Stimulated activated CD4-positive, alpha-beta T cell treated with anti-CD3 and anti-CD28 coated beads, TNF-alpha, amount 100 ng/mL, for 4 hours (primary cell): ENCODE results near the gene SLAMF7.
"Not testable (repeated sequence)": the region's sequence is repeated elsewhere in the genome, so short reads cannot be mapped to it uniquely, and the experiment has no call there.

Experiments
- DNase-seq, 3 experiments: peaks; one replicate each; pipeline ENCODE4 v3.0.0-alpha.2; 2020; ENCODE audit warnings: low read depth in 3 of 3

Gene SLAMF7

DNA sequence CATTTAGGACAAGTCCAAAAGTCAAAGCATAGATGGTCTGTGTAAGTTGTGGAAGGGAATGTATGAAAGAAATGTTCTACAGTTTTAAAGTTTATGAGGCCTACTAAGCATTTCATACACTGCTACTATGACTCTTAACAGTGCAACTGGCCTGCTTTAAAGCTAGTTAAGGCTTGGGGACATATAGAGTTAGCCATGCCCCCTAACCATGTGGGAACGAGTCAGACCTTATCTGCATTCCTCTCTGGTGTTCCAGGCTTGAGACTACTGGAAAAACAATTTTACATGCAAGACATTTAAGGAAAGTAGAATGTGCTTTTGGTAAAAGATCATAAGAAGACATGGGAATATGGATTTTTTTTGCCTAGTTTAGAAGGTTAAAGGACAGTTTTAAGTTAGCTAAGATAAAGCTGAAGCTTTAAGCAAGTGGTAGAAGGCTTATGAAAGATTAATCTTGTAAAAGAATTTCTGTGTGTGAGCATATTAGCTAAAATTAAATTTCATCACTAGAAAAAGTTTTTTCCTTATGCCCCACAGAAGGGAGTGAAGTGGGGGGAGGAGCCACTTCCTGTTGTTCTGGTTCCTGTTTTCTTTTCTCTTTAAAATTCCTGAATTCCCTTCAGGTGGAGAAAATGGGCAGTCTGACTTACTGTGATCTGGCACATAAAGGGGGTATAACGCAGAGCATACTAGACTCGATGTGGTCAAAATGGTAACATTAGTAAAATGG, 18.5 kb upstream of the SLAMF7 start:
- DNase-seq: no peak

DNA sequence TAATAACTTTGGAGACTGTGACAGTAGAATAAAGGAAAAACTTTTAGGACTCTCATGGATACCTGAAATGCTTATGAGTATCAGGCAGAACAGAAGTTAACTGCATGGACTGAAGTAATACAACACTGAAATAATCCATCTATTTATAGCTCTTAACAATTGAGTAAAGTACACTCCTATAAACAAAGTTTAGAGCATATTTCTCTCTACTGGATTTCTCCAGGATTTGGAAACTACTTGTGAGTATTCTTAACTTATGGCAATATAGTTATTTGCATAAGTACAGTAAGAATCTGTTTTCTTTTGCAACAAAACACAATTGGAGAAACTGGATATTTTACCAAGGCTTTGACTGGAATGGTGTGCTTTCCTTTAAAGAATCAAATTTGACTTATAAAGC, 17.6 kb upstream of the SLAMF7 start:
- no peak for DNase-seq

DNA sequence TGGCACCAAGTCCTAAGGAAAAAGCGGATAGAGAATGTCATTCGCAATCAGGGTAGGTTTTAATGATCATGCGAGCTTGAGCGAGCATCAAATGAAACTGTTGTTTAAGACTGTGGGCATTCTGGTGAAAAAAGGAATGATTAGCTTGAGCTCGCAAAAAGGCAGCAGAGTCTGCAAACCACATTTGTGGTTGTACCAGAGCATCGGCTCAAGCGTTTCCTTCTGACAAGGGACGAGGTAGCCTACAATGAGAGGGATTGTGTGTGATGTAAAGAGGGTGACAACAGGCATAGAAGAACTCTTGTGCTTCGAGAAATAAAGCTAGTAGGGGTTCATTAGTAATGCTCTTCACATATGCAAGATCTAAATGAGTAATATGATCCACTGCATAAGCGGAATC, 16.3 kb upstream of the SLAMF7 start:
- no peak for DNase-seq

GRCh38 chr1:160723332-160723731, 15.7 kb upstream of the SLAMF7 start:
- no peak for DNase-seq

DNA sequence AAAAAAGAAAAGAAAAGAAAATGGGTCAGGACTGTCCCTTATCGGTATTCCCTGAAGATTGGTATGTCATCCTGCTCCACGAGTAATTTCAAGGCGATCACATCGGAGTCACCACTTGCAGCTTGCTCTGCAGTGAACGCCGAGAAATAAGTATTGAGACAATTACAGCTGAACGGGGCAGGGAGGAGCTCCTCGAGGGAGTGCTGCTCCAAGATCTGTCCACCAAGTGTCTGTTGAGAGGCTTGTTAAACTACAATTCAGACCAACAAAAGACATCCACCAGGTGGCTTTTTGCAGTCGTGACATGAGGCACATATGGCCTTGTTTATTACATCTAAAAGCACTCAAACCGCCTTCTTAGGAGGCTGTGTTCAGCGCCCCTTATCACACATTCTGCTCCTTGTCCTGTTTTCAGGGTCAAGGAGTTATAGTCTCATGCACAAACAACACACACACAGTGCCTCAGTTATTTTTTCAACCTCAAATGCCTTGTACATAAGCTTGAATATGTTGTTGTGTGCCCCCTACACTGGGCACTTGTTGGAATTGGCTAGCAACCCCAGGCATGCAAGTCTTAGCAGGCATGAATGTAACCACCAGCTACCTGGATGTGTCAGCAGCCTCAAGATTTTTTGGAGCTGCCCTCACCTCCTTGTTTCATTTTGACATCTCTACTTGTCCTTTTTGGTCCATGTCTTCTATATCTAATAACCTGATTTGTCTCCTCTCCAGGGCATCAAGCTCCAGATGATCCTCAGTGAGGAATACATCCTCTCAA, 14.4 kb upstream of the SLAMF7 start:
- DNase-seq: no peak

GRCh38 chr1:160726114-160726497, 12.9 kb upstream of the SLAMF7 start:
- DNase-seq: no peak

GRCh38 chr1:160726498-160727315, 12.3 kb upstream of the SLAMF7 start:
- DNase-seq: peak in 2 of 3 experiments; percentile 23 to 54

DNA sequence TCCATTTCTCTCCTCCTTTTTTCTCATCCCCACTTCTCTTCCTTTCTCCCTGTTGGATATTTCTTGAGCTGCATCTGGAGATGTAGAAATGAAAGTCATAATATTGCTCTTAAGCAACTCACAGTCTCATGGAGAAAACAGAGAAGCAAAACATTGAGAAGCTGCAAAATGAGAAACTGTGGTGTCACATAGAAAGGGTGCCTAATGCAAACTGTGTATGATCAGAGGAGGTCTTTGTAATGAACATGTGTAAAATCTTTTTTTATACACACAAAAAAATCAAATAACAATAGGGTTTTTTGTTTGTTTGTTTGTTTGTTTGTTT, 11.8 kb upstream of the SLAMF7 start:
- DNase-seq: no peak

DNA sequence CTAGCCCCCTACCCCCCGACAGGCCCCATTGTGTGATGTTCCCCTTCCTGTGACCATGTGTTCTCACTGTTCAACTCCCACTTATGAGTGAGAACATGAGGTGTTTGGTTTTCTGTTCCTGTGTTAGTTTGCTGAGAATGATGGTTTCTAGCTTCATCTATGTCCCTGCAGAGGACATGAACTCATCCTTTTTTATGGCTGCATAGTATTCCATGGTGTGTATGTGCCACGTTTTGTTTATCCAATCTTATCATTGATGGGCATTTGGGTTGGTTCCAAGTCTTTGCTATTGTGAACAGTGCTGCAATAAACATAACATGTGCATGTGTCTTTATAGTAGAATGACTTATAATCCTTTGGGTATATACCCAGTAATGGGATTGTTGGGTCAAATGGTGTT, 7.5 kb upstream of the SLAMF7 start:
- DNase-seq: not testable (repeated sequence)

DNA sequence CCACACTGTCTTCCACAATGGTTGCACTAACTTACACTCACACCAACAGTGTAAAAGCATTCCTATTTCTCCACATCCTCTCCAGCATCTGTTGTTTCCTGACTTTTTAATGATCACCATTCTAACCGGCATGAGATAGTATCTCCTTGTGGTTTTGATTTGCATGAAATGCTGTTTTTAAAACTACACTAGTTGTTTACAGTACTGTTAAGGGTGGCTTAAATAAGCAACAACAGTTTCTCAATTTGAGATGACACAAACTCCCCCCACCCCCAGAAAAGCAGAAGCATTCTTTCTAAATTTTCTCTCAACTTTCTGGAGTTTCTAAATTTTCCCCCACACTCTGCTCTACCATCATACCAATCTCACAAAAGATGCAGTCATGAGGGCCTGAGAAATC, 7.1 kb upstream of the SLAMF7 start:
- no peak for DNase-seq

DNA sequence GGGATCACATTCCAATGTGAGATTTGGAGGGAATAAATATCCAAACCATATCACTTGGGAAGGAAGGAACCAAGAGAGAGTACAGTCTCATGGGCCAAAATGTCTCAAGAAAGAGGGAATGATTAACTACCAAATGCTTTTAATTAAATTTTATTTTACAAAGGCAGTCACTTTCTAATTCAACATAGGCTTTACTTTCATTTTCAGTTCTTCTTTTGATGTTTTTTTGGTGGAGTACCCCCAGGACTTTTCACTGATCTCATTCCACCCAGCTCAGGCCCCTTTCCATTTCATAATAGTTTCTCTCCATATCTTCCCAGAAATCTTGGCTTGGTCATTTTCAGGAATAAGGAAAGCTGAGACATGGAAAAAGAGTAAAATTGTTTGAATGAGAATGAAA, 5.1 kb upstream of the SLAMF7 start:
- DNase-seq: no peak

DNA sequence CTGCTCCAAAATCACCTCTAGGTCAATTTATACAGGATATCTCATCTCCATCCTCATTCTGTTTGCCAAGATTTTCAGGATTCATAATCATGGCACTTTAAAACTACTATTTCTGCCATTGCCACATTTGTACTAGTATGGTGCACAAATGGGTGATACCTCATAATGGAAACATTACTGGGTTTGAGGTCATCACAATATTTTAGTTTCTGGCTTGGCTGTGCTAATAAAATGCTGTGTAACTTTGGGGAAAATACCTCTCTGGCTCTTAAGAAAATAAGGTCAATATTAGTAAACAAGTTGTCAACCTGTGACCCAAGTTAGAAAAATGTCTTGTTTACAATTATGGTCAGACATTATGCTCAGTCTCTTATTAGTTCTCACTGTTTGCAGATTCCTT, 4.7 kb upstream of the SLAMF7 start:
- no peak for DNase-seq

DNA sequence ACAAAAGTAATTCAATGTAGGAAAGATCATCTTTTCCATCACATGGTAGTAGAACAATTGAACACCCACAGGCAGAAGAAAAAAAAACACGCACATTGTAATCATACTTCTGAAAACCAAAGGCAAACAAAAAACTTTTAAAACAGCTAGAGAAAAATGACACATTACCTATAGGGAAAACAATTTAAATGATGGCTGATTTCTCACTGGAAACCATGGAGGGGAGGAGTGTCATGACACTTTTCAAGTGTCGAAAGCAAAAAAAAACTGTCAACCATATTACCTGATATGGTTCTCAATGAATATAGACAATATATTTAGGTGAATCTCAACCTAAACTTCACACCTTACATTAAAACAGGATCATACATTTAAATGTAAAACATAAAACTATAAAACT, 776 bp upstream of the SLAMF7 start:
- no peak for DNase-seq

DNA sequence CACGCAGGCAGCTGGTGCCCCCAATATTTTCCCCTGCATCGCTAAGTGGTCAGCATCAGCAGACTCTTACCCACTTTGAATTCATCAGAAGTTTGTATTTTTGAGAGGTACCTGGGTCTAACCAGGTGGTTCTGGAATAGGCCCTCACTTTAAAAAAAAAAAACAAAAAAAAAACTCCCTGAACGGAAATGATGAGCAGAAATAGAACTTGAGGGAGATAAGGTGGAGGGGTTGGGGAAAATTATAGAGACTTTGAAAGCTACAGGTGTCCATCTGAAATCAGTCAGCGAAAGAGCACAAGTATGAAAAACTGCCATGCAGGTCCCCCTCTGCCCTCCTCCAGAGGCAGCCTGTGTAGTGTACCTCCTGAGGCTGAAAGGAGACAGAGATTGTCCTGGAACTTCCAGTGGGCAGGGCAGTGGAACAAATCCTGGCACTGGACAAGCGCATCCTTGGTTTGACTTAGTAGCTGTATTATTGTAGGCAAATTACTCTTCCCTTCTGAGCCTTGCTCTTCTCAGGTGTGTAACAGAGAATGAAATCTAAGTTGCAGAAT, 1.2 kb downstream of the SLAMF7 start:
- no peak for DNase-seq

GRCh38 chr1:160741092-160741501, 2.0 kb downstream of the SLAMF7 start:
- DNase-seq: no peak

- no peak for DNase-seq
Observed at GRCh38 chr1:160741612-160742348, 2.7 kb downstream of the SLAMF7 start.

GRCh38 chr1:160742428-160743127, 3.5 kb downstream of the SLAMF7 start:
- DNase-seq: no peak

DNA sequence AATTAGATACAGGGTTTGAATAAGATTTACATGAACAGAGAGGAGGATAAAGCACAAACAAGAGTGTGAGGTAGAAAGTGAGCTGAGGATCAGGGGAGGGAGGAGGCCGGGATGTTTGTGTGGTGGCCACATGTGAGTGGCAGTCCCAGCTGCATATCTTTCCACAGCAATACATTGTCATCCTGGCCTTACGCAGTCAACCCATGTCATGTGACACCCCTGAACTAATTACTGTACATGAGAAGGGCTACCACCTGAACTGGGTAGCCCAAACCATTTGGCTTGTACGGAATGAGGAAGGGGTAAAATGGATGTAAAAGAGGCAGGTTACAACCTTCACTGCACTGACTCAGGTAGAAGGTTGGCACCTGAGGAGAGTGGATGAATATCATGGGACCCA, 4.2 kb downstream of the SLAMF7 start:
- no peak for DNase-seq

- DNase-seq: no peak
Observed at GRCh38 chr1:160744199-160744851, 5.3 kb downstream of the SLAMF7 start.

- no peak for DNase-seq
Observed at GRCh38 chr1:160744852-160745520, 5.9 kb downstream of the SLAMF7 start.
